Neural progenitor cell (in vitro differentiated cells): ENCODE measurements around the gene UBE2F.

ENCODE experiments used
- CTCF ChIP-seq: fragments of 200-600 bp; sonication (generic); IDR thresholded peaks from 2 replicates; pipeline ENCODE4 v1.5.1; 2017; ENCODE audit warnings: antibody characterized with exemption, mild to moderate bottlenecking
- EZH2 ChIP-seq: fragments of 200-600 bp; sonication (generic); IDR thresholded peaks from 2 replicates; pipeline ENCODE4 v1.6.1; 2017; ENCODE audit warnings: antibody characterized with exemption, mild to moderate bottlenecking, moderate library complexity
- EZH2phosphoT487 ChIP-seq: fragments of 200-600 bp; sonication (generic); IDR thresholded peaks from 2 replicates; pipeline ENCODE4 v1.6.1; 2017; ENCODE audit warnings: antibody characterized with exemption

GRCh38 chr2:238065071-238065846 lies 98.4 kb downstream of the UBE2F start:
- TF ChIP-seq CTCF, result no peak
- no peak for TF ChIP-seq EZH2
- no peak for TF ChIP-seq EZH2phosphoT487
